ENCODE data around the gene GINS2.

DNA sequence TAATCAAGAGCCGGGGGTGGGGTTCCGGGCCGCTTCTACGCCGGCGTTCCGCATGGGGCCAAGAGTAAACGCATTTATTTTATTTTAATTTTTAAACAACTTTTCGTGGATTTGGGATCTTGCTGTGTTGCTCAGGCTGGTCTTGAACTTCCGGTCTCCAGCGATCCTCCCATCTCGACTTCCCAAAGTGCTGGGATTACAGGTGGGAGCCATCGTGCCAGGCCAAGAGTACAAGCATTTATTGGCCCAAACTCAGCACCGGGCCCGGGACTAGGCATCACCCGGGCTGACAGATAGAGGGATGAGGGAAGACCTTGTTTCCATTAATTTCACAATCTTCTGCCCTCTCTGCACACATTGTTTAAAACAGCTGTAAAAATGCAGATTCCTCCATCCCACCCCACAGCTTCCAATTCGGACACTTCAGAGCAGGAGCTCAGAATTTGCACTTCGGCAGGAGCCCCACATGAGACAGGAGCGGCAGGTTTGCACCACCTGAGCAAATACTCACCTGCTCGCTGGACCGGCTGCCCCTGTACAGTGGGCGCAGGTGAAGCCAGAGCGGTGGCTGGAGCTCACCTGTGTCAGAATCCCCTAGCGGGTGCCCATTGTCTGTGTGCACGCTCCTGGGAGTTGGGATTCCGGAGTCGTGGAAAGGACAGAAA is 663 bp upstream of the GINS2 start:
- TF ChIP-seq CTCF (conservative IDR thresholded peaks at IDR 0.05) (no peak), EZH2 (IDR thresholded peaks at IDR 0.05; ENCODE audit: low read depth) (no peak)
